HepG2 (cell line): ENCODE data around the gene ATP8B1. TPM values are rescaled to one million over a fixed set of nuclear protein-coding genes. Genes with fewer than 3 reads are reported as not detected.
A peak's percentile ranks its signal among the peaks of the same experiment; 100 is the strongest.

Source experiments
- CHD2 ChIP-seq: IDR thresholded peaks from 2 replicates; pipeline ENCODE4 v1.6.1; 2011; ENCODE audit warnings: low read depth, low read length, improper control_type of control experiment
- FOXA3 ChIP-seq: IDR thresholded peaks from 2 replicates; pipeline ENCODE4 v1.6.1; 2016; ENCODE audit warnings: missing genetic modification reagents, missing compliant biosample characterization
- HNF4G ChIP-seq, 2 experiments: sonication (generic) in 1 of 2; formaldehyde crosslinking in 1 of 2; IDR thresholded peaks; 2 replicates each; pipeline versions ENCODE4 v1.4.0 to v1.6.1; 2011 to 2020; ENCODE audit warnings: borderline replicate concordance in 2 of 2, low read depth in 2 of 2, mild to moderate bottlenecking in 2 of 2, low read length in 1 of 2, missing genetic modification reagents in 1 of 2, moderate library complexity in 1 of 2
- KLF9 ChIP-seq: IDR thresholded peaks from 2 replicates; pipeline ENCODE4 v1.6.1; 2016; ENCODE audit warnings: low read depth
- MAFK ChIP-seq, 2 experiments: IDR thresholded peaks in 1 of 2; conservative IDR thresholded peaks in 1 of 2; 2 replicates each; pipeline ENCODE4 v1.6.1; 2011; ENCODE audit warnings: improper control_type of control experiment in 2 of 2, low read length in 2 of 2
- NFRKB ChIP-seq: fragments of 450-650 bp; IDR thresholded peaks from 2 replicates; pipeline ENCODE4 v1.6.1; 2017
- RBM39 ChIP-seq: fragments of 200-400 bp; formaldehyde crosslinking; IDR thresholded peaks from one replicate; pipeline ENCODE4 v1.6.1; 2018; ENCODE audit warnings: antibody characterized with exemption, mild to moderate bottlenecking, low read depth, low read length; ENCODE audit not compliant: poor library complexity, severe bottlenecking
- REL ChIP-seq: sonication (generic); formaldehyde crosslinking; conservative IDR thresholded peaks from 2 replicates; pipeline ENCODE4 v1.8.0; 2022; ENCODE audit warnings: mild to moderate bottlenecking, missing genetic modification reagents, moderate library complexity
- RNF2 ChIP-seq: fragments of 450-650 bp; conservative IDR thresholded peaks from 2 replicates; pipeline ENCODE4 v1.6.1; 2016; ENCODE audit warnings: low read depth
- SIX4 ChIP-seq: sonication (generic); formaldehyde crosslinking; IDR thresholded peaks from 2 replicates; pipeline ENCODE4 v1.4.0; 2020; ENCODE audit warnings: missing genetic modification reagents
- TEAD2 ChIP-seq: sonication (generic); formaldehyde crosslinking; IDR thresholded peaks from 2 replicates; pipeline ENCODE4 v1.9.0; 2021; ENCODE audit warnings: missing genetic modification reagents
- ZNF503 ChIP-seq: sonication (generic); formaldehyde crosslinking; IDR thresholded peaks from 2 replicates; pipeline ENCODE4 v1.4.0; 2020; ENCODE audit warnings: missing genetic modification reagents
- ZNF547 ChIP-seq: sonication (generic); formaldehyde crosslinking; IDR thresholded peaks from 2 replicates; pipeline ENCODE4 v1.5.1; 2020; ENCODE audit warnings: mild to moderate bottlenecking, missing genetic modification reagents
- ZNF766 ChIP-seq: sonication (generic); formaldehyde crosslinking; IDR thresholded peaks from 2 replicates; pipeline ENCODE4 v1.5.0; 2020; ENCODE audit warnings: missing genetic modification reagents, borderline replicate concordance
- ZNF792 ChIP-seq: IDR thresholded peaks from 2 replicates; pipeline ENCODE4 v1.6.1; 2016
- ZNF850 ChIP-seq: sonication (generic); formaldehyde crosslinking; conservative IDR thresholded peaks from 2 replicates; pipeline ENCODE4 v1.9.0; 2021; ENCODE audit warnings: mild to moderate bottlenecking, missing genetic modification reagents
- polyA plus RNA-seq, 8 experiments: library from polyadenylated mRNA; depleted of rRNA in 3 of 8; stranded (reverse) in 7 of 8; unstranded in 1 of 8; fragments of >200 nt; fragmentation: Illumina TruSeq in 4 of 8; extraction: Trizol in 4 of 8; gene quantifications; 2 replicates each; pipeline versions ENCODE4 v1.2.1 to v1.2.3, GENCODE V29; 2011 to 2016; ENCODE audit warnings: low read depth in 4 of 8, missing spikeins in 1 of 8, mixed read lengths in 1 of 8; ENCODE audit not compliant: insufficient read depth in 1 of 8
- total RNA-seq, 5 experiments: library from RNA; depleted of rRNA; stranded (reverse); fragments of >200 nt; fragmentation: Illumina TruSeq; extraction: Trizol; gene quantifications; 2 replicates each; pipeline ENCODE4 v1.2.3, GENCODE V29; 2016; ENCODE audit warnings: low read depth in 1 of 5
- TF ChIP-seq, protein P1 (sequence below): sonication (generic); formaldehyde crosslinking; conservative IDR thresholded peaks from 2 replicates; pipeline ENCODE4 v1.4.0; 2020; ENCODE audit warnings: mild to moderate bottlenecking, missing genetic modification reagents, moderate library complexity
- TF ChIP-seq, protein P2 (sequence below): sonication (generic); formaldehyde crosslinking; IDR thresholded peaks from 2 replicates; pipeline ENCODE4 v1.4.0; 2020; ENCODE audit warnings: mild to moderate bottlenecking, missing genetic modification reagents

Gene ATP8B1
- total and polyA plus RNA-seq, 2 of the 13 experiments (the other 11 are each of a cell fraction or from before 2014, with no cell fraction given), result 2.8 to 4.0 TPM

DNA sequence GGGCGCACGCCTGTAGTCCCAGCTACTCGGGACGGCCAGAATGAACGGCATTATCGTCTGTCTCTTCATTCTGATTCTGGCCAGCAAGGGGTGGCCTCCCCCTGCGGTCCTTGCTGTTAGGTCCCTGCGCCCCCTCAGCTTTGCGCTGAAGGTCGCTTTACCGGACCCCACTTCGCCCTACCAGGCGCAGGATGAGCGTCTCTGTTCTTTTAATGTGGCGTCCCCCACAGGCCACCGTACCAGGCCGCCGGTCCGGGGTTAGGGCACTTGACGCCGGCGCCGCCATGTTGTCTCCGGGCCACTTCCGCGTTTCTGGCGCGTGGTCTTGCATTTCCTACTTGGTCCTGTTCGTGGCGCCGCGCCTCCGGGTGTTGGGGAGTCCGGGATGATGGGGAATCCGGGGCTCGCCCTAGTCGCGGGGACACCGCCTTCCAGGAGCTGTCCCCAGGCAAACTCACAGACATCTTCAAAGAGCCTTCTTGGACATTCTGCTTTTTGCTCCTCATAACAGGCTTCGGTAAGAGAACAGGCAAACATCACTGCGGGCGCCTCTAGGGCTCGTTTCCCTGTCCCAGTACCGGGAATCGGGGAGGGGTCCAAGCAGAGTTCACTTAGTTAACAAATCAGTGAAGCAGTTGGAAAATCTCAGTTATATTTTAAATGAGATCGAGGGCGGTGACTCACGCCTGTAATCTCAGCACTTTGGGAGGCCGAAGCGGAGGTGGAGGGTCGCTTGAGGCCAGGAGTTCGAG lies 172.9 kb downstream of the ATP8B1 start (continued):
- TF ChIP-seq TEAD2 (CRISPR knock-in tag), result no peak
- TF ChIP-seq ZNF547 (CRISPR knock-in tag), result no peak
- TF ChIP-seq ZNF503 (CRISPR knock-in tag), result peak; percentile 57; the same call in 1 of the 2 replicates
- TF ChIP-seq MAFK (conservative IDR thresholded peaks at IDR 0.05 in 1 of 2, IDR thresholded peaks at IDR 0.05 in 1 of 2; ENCODE audit: low read length in 2 of 2), result no peak
- TF ChIP-seq KLF9 (CRISPR knock-in tag), result no peak
- no peak for TF ChIP-seq HNF4G (IDR thresholded peaks at IDR 0.05; ENCODE audit: borderline replicate concordance, low read depth, low read length)
- TF ChIP-seq HNF4G (CRISPR knock-in tag; IDR thresholded peaks at IDR 0.05; ENCODE audit: borderline replicate concordance, low read depth), result no peak
- TF ChIP-seq, protein P1, sequence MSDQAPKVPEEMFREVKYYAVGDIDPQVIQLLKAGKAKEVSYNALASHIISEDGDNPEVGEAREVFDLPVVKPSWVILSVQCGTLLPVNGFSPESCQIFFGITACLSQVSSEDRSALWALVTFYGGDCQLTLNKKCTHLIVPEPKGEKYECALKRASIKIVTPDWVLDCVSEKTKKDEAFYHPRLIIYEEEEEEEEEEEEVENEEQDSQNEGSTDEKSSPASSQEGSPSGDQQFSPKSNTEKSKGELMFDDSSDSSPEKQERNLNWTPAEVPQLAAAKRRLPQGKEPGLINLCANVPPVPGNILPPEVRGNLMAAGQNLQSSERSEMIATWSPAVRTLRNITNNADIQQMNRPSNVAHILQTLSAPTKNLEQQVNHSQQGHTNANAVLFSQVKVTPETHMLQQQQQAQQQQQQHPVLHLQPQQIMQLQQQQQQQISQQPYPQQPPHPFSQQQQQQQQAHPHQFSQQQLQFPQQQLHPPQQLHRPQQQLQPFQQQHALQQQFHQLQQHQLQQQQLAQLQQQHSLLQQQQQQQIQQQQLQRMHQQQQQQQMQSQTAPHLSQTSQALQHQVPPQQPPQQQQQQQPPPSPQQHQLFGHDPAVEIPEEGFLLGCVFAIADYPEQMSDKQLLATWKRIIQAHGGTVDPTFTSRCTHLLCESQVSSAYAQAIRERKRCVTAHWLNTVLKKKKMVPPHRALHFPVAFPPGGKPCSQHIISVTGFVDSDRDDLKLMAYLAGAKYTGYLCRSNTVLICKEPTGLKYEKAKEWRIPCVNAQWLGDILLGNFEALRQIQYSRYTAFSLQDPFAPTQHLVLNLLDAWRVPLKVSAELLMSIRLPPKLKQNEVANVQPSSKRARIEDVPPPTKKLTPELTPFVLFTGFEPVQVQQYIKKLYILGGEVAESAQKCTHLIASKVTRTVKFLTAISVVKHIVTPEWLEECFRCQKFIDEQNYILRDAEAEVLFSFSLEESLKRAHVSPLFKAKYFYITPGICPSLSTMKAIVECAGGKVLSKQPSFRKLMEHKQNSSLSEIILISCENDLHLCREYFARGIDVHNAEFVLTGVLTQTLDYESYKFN (CRISPR knock-in tag), result no peak; the same call in 1 of the 2 replicates
- no peak for TF ChIP-seq NFRKB
- no peak for TF ChIP-seq SIX4 (CRISPR knock-in tag)
- TF ChIP-seq ZNF792 (CRISPR knock-in tag), result 0 out of 2 replicates have a peak, but pooled peaks have one; percentile 39
- TF ChIP-seq, protein P2, sequence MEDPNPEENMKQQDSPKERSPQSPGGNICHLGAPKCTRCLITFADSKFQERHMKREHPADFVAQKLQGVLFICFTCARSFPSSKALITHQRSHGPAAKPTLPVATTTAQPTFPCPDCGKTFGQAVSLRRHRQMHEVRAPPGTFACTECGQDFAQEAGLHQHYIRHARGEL (CRISPR knock-in tag), result no peak
- peak; percentile 67; the same call in 1 of the 2 replicates for TF ChIP-seq ZNF766 (CRISPR knock-in tag)
- TF ChIP-seq RNF2, result peak; percentile 57; the same call in 1 of the 2 replicates
- TF ChIP-seq ZNF850, result no peak
- peak; percentile 63 for TF ChIP-seq FOXA3 (CRISPR knock-in tag)
- peak; percentile 69 for TF ChIP-seq RBM39
- TF ChIP-seq REL (CRISPR knock-in tag), result no peak
- no peak for TF ChIP-seq CHD2
